Adrenal gland (tissue), 12 donors: ENCODE results near the gene EEF1AKMT2. TPM values are rescaled to one million over a fixed set of nuclear protein-coding genes. Genes with fewer than 3 reads are reported as not detected.

ENCODE experiments used
- DNase-seq, 7 donors: peaks; one replicate each; pipeline ENCODE4 v3.0.0-alpha.2; 2019 to 2020
- H3K27ac ChIP-seq, 5 donors: fragments of 200-600 bp; sonication (generic) in 4 of 5; 1 replicate in 3 of 5; 2 replicates in 2 of 5; pipeline versions ENCODE4 v1.5.1 to v1.8.0; 2016 to 2020; ENCODE audit warnings: mild to moderate bottlenecking in 1 of 5
- H3K27me3 ChIP-seq: fragments of 200-600 bp; 2 replicates; pipeline ENCODE4 v1.8.0; 2021
- H3K36me3 ChIP-seq, 2 donors: fragments of 200-600 bp; replicated peaks in 1 of 2; 1 replicate in 1 of 2; 2 replicates in 1 of 2; pipeline versions ENCODE4 v1.5.1 to v1.8.0; 2018 to 2022
- H3K4me1 ChIP-seq, 2 donors: fragments of 200-600 bp; replicated peaks in 1 of 2; 1 replicate in 1 of 2; 2 replicates in 1 of 2; pipeline versions ENCODE4 v1.5.1 to v1.8.0; 2018 to 2021
- H3K4me3 ChIP-seq, 4 donors: fragments of 200-600 bp; sonication (generic) in 3 of 4; one replicate each; pipeline ENCODE4 v1.5.1; 2016 to 2018
- H3K9me3 ChIP-seq, 3 donors: fragments of 200-600 bp; sonication (generic) in 1 of 3; replicated peaks in 1 of 3; 1 replicate in 2 of 3; 2 replicates in 1 of 3; pipeline versions ENCODE4 v1.5.1 to v1.8.0; 2016 to 2021
- CTCF ChIP-seq, 6 experiments: fragments of 450-650 bp in 4 of 6; fragments of 200-600 bp in 2 of 6; sonication (generic) in 1 of 6; IDR thresholded peaks; 1 replicate in 5 of 6; 2 replicates in 1 of 6; pipeline versions ENCODE4 v1.5.1 to v1.8.0; 2016 to 2021; ENCODE audit warnings: antibody characterized with exemption in 6 of 6, mild to moderate bottlenecking in 2 of 6, moderate library complexity in 1 of 6
- POLR2A ChIP-seq, 2 donors: fragments of 450-650 bp; IDR thresholded peaks; one replicate each; pipeline ENCODE4 v1.6.1; 2017; ENCODE audit warnings: antibody characterized with exemption in 2 of 2, mild to moderate bottlenecking in 2 of 2, moderate library complexity in 1 of 2
- WGBS, 4 donors: extraction: QIAGEN DNeasy Blood & Tissue Kit in 2 of 4; methylation state at CpG; one replicate each; pipeline versions ENCODE4 v1.1.5 to v1.1.7; 2013 to 2017; 5-methylcytosine and 5-hydroxymethylcytosine counted together
- intact Hi-C, 2 donors: fragments of 100-400 bp; cut with DNase I; formaldehyde crosslinking; loops; one replicate each; pipeline versions ENCODE4 v1.14.1 to v1.15.0; 2022 to 2023
- polyA plus RNA-seq, 3 donors: library from polyadenylated mRNA; stranded (reverse); fragments of 200-250 nt in 2 of 3; fragments of 350-450 nt in 1 of 3; fragmentation: Illumina TruSeq in 1 of 3; extraction: RNeasy Lipid Tissue Mini Kit (QIAGEN cat#74804) in 1 of 3; gene quantifications; one replicate each; pipeline ENCODE4 v1.2.3, GENCODE V29; 2013 to 2014
- total RNA-seq, 9 donors: library from RNA; depleted of rRNA in 4 of 9; stranded (reverse); fragments of >200 nt in 4 of 9; fragments of 120-200 nt in 1 of 9; fragmentation: NEBNext Ultra II Directional in 1 of 9; extraction: Animal tissue kit (Norgen Biotek cat#: 25700) in 1 of 9; gene quantifications; one replicate each; pipeline versions ENCODE4 v1.1.0 to v1.2.4, GENCODE V29; 2013 to 2023
- donor health status: healthy with polysubstance abuse.
- donor health status: Bipolar disorder and iron deficiency.
- donor health status: DM: yes; HTN: yes; CAD: no.
- donor health status: DM: no; HTN: no; CAD: no.
- donor health status: DM: no; HTN: no; CAD: no.
- donor health status: DM: yes; HTN: yes; CAD: no.

EEF1AKMT2 gene
- total and polyA plus RNA-seq, 12 donors: 2.7 to 24.5 (median 17.1) TPM

- DNase-seq: peak in 4 of 7 donors; percentile 8 to 49 (median 16)
Observed at GRCh38 chr10:124727361-124727960, 64.2 kb downstream of the EEF1AKMT2 start.

GRCh38 chr10:124725791-124726190, 65.9 kb downstream of the EEF1AKMT2 start:
- Histone ChIP-seq H3K36me3 (no peaks in the 10 kb centered on the region), H3K27me3 (no peaks in the 10 kb centered on the region), H3K27ac (peak overlapping the region in 1 of 5 donors; percentile 90), H3K4me3 (no peak overlapping the region), H3K4me1 (peaks cover 79 to 98% of the 10 kb centered on the region in 2 donors), H3K9me3 (no peaks in the 10 kb centered on the region)
- WGBS, 4 donors: 82 to 97% (median 92%) methylated on average over 7 of the region's 7 CpGs
- DNase-seq: peak in 3 of 7 donors; percentile 6 to 35 (median 13)
- TF ChIP-seq CTCF (IDR thresholded peaks at IDR 0.05) (no peak), POLR2A (IDR thresholded peaks at IDR 0.05) (no peak)
- intact Hi-C loops: no loop called here

More at GRCh38 chr10:124727361-124727960, 64.2 kb downstream of the EEF1AKMT2 start:
- H3K4me3 ChIP-seq: no peak overlapping the region
- no peaks in the 10 kb centered on the region for H3K9me3 ChIP-seq
- intact Hi-C loops: no loop called here
- H3K36me3 ChIP-seq: no peaks in the 10 kb centered on the region
- H3K4me1 ChIP-seq: peaks cover 72 to 98% of the 10 kb centered on the region in 2 donors
- peak overlapping the region; percentile 6 to 86 (median 81) for H3K27ac ChIP-seq
- H3K27me3 ChIP-seq: no peaks in the 10 kb centered on the region
- 49 to 55% (median 51%) methylated on average over 6 of the region's 6 CpGs for WGBS, 4 donors
- TF ChIP-seq POLR2A (IDR thresholded peaks at IDR 0.05) (no peak), CTCF (IDR thresholded peaks at IDR 0.05) (no peak)

GRCh38 chr10:124725171-124725631, 66.5 kb downstream of the EEF1AKMT2 start:
- 85 to 92% (median 91%) methylated on average over 8 to 9 of the region's 9 CpGs for WGBS, 4 donors

More at GRCh38 chr10:124725171-124725631, 66.5 kb downstream of the EEF1AKMT2 start:
- Histone ChIP-seq H3K4me3 (no peak overlapping the region), H3K27me3 (no peaks in the 10 kb centered on the region), H3K27ac (peak overlapping the region in 4 of 5 donors; percentile 55 to 90 (median 77)), H3K4me1 (peaks cover 82 to 99% of the 10 kb centered on the region in 2 donors), H3K9me3 (no peaks in the 10 kb centered on the region), H3K36me3 (no peaks in the 10 kb centered on the region)
- intact Hi-C loops: no loop called here
- DNase-seq: peak in 4 of 7 donors; percentile 5 to 42 (median 14)
- TF ChIP-seq CTCF (IDR thresholded peaks at IDR 0.05) (no peak), POLR2A (IDR thresholded peaks at IDR 0.05) (no peak)
